SK-N-SH (cell line): ENCODE measurements around the gene TMEM132D. TPM values are rescaled to one million over a fixed set of nuclear protein-coding genes. Genes with fewer than 3 reads are reported as not detected.

Experiments used
- CTCF ChIA-PET: fragments of 300-600, 350-600 bp; formaldehyde crosslinking; extraction: SDS; loops from one replicate; lab custom pipeline; 2021; lab: Yijun Ruan, JAX
- POLR2A ChIA-PET: fragments of 350-600 bp; sonication (Branson Sonifier 250); formaldehyde crosslinking; extraction: SDS; loops from one replicate; lab custom pipeline; 2020; ENCODE audit warnings: antibody characterized with exemption, inconsistent platforms; lab: Yijun Ruan, JAX
- DNase-seq: peaks from one replicate; pipeline ENCODE4 v3.0.0; 2012
- H2AFZ ChIP-seq: fragments of 200-600 bp; sonication (generic); 2 replicates; pipeline ENCODE4 v1.8.1; 2016; ENCODE audit warnings: antibody characterized with exemption, mild to moderate bottlenecking, low read depth
- H3F3A ChIP-seq: fragments of 200-600 bp; sonication (generic); replicated peaks from 2 replicates; pipeline ENCODE3; 2016; ENCODE audit warnings: antibody characterized with exemption, mild to moderate bottlenecking; ENCODE audit not compliant: insufficient read depth
- H3K27ac ChIP-seq, 2 experiments: fragments of 200-500 bp in 1 of 2; fragments of 200-600 bp in 1 of 2; sonication (Bioruptor generic) in 1 of 2; sonication (generic), shearing (Covaris generic) in 1 of 2; 2 replicates each; pipeline versions ENCODE4 v1.5.1 to v1.6.1; 2014 to 2016; ENCODE audit warnings: low read depth in 2 of 2, inconsistent platforms in 1 of 2, low read length in 1 of 2, mild to moderate bottlenecking in 1 of 2, mixed read lengths in 1 of 2
- H3K27me3 ChIP-seq: fragments of 200-600 bp; sonication (generic), shearing (Covaris generic); 2 replicates; pipeline ENCODE4 v1.6.1; 2016; ENCODE audit warnings: mixed run types; ENCODE audit not compliant: insufficient read depth
- H3K36me3 ChIP-seq, 2 experiments: fragments of 200-500 bp in 1 of 2; fragments of 200-600 bp in 1 of 2; sonication (Bioruptor generic) in 1 of 2; sonication (generic) in 1 of 2; replicated peaks in 1 of 2; 2 replicates each; pipeline versions ENCODE3 to v1.5.1; 2014 to 2016; ENCODE audit warnings: low read length in 1 of 2, mild to moderate bottlenecking in 1 of 2; ENCODE audit not compliant: insufficient read depth in 2 of 2, control insufficient read depth in 1 of 2
- H3K4me1 ChIP-seq, 2 experiments: fragments of 200-500 bp in 1 of 2; fragments of 200-600 bp in 1 of 2; sonication (Bioruptor generic) in 1 of 2; sonication (generic), shearing (Covaris generic) in 1 of 2; 2 replicates each; pipeline versions ENCODE4 v1.5.1 to v1.6.1; 2014 to 2016; ENCODE audit warnings: low read depth in 1 of 2, low read length in 1 of 2, mixed run types in 1 of 2; ENCODE audit not compliant: insufficient read depth in 2 of 2, control insufficient read depth in 1 of 2
- H3K4me2 ChIP-seq: fragments of 200-600 bp; sonication (generic), shearing (Covaris generic); 2 replicates; pipeline ENCODE4 v1.6.1; 2017; ENCODE audit warnings: mixed run types
- H3K4me3 ChIP-seq, 2 experiments: fragments of 200-500 bp in 1 of 2; fragments of 200-600 bp in 1 of 2; sonication (Bioruptor generic) in 1 of 2; sonication (generic), shearing (Covaris generic) in 1 of 2; 2 replicates each; pipeline versions ENCODE4 v1.5.1 to v1.8.1; 2014 to 2016; ENCODE audit warnings: low read depth in 2 of 2, inconsistent platforms in 1 of 2, low read length in 1 of 2, mild to moderate bottlenecking in 1 of 2, mixed read lengths in 1 of 2, moderate library complexity in 1 of 2
- H3K79me2 ChIP-seq: fragments of 200-600 bp; sonication (generic); 2 replicates; pipeline ENCODE4 v1.8.1; 2017; ENCODE audit warnings: mild to moderate bottlenecking; ENCODE audit not compliant: insufficient read depth
- H3K9ac ChIP-seq: fragments of 200-600 bp; sonication (generic); 2 replicates; pipeline ENCODE4 v1.6.1; 2017; ENCODE audit warnings: mixed run types
- H3K9me2 ChIP-seq: fragments of 200-600 bp; sonication (generic); 2 replicates; pipeline ENCODE4 v1.6.1; 2017; ENCODE audit warnings: mixed run types
- H3K9me3 ChIP-seq: fragments of 200-600 bp; sonication (generic); 2 replicates; pipeline ENCODE4 v1.6.1; 2017; ENCODE audit warnings: mixed run types, mild to moderate bottlenecking, moderate library complexity
- H4K20me1 ChIP-seq: fragments of 200-600 bp; sonication (generic); 2 replicates; pipeline ENCODE4 v1.6.1; 2017; ENCODE audit warnings: mild to moderate bottlenecking, mixed run types; ENCODE audit not compliant: insufficient read depth
- CTCF ChIP-seq: fragments of 200-600 bp; sonication (generic); IDR thresholded peaks from 2 replicates; pipeline ENCODE4 v1.6.1; 2017; ENCODE audit warnings: antibody characterized with exemption, mild to moderate bottlenecking, moderate library complexity
- FOSL2 ChIP-seq: IDR thresholded peaks from 2 replicates; pipeline ENCODE4 v1.4.0; 2012; ENCODE audit warnings: low read depth, mild to moderate bottlenecking, moderate library complexity, borderline replicate concordance
- FOXJ3 ChIP-seq: sonication (generic); formaldehyde crosslinking; IDR thresholded peaks from 2 replicates; pipeline ENCODE4 v1.5.1; 2020; ENCODE audit warnings: mild to moderate bottlenecking, missing genetic modification reagents
- MAX ChIP-seq: IDR thresholded peaks from 2 replicates; pipeline ENCODE4 v1.4.0; 2012; ENCODE audit warnings: low read depth
- MEF2A ChIP-seq: IDR thresholded peaks from 2 replicates; pipeline ENCODE4 v1.4.0; 2012; ENCODE audit warnings: low read depth, borderline replicate concordance
- NFIC ChIP-seq: IDR thresholded peaks from 2 replicates; pipeline ENCODE4 v1.4.0; 2012; ENCODE audit warnings: borderline replicate concordance
- RAD21 ChIP-seq: IDR thresholded peaks from 2 replicates; pipeline ENCODE4 v1.6.1; 2012; ENCODE audit warnings: mild to moderate bottlenecking, low read length
- RFX5 ChIP-seq: IDR thresholded peaks from 2 replicates; pipeline ENCODE4 v1.6.1; 2012; ENCODE audit warnings: mild to moderate bottlenecking, improper control_type of control experiment, low read length
- SIN3A ChIP-seq: IDR thresholded peaks from 2 replicates; pipeline ENCODE4 v1.6.1; 2012; ENCODE audit warnings: low read depth, mild to moderate bottlenecking, low read length, moderate library complexity, borderline replicate concordance
- TAF1 ChIP-seq: IDR thresholded peaks from 2 replicates; pipeline ENCODE4 v1.6.1; 2012; ENCODE audit warnings: low read depth, mild to moderate bottlenecking, low read length, moderate library complexity, borderline replicate concordance
- TCF12 ChIP-seq: IDR thresholded peaks from 2 replicates; pipeline ENCODE4 v1.4.0; 2012
- TEAD4 ChIP-seq: IDR thresholded peaks from 2 replicates; pipeline ENCODE4 v1.4.0; 2012; ENCODE audit warnings: mild to moderate bottlenecking, borderline replicate concordance; ENCODE audit not compliant: insufficient read depth
- USF1 ChIP-seq: IDR thresholded peaks from 2 replicates; pipeline ENCODE4 v1.4.0; 2012; ENCODE audit warnings: low read depth, borderline replicate concordance
- YY1 ChIP-seq: IDR thresholded peaks from 2 replicates; pipeline ENCODE4 v1.4.0; 2012; ENCODE audit warnings: low read depth, mild to moderate bottlenecking
- ZBTB33 ChIP-seq: IDR thresholded peaks from 2 replicates; pipeline ENCODE4 v1.4.0; 2012; ENCODE audit warnings: low read depth, borderline replicate concordance
- WGBS: methylation state at CpG from one replicate; pipeline ENCODE4 v1.1.6; 2017; ENCODE audit warnings: low lambda C conversion rate; 5-methylcytosine and 5-hydroxymethylcytosine counted together
- polyA plus RNA-seq, 3 experiments: library from polyadenylated mRNA; depleted of rRNA; stranded (reverse); fragments of >200 nt; gene quantifications; 2 replicates each; pipeline ENCODE4 v1.2.3, GENCODE V29; 2012

The TMEM132D gene
- polyA plus RNA-seq, 1 of the 3 experiments (the other 2 are of a cell fraction) = not detected

- ChIA-PET CTCF (no interaction called here), POLR2A (no interaction called here)
- Histone ChIP-seq H3K4me3 (no peak overlapping the region), H2AFZ (no peak overlapping the region), H3K4me2 (no peak overlapping the region), H3K79me2 (no peaks in the 10 kb centered on the region), H3K9me2 (no peaks in the 10 kb centered on the region), H3K4me1 (no peaks in the 10 kb centered on the region), H4K20me1 (no peaks in the 10 kb centered on the region), H3K9me3 (no peaks in the 10 kb centered on the region), H3K36me3 (no peaks in the 10 kb centered on the region), H3K27me3 (no peaks in the 10 kb centered on the region), H3K27ac (no peak overlapping the region), H3K9ac (no peak overlapping the region), H3F3A (no peaks in the 10 kb centered on the region)
- 52% methylated on average over 7 of the region's 7 CpGs for WGBS
- no peak for DNase-seq
- TF ChIP-seq RFX5 (no peak), FOXJ3 (CRISPR knock-in tag) (no peak), MAX (no peak), CTCF (no peak), ZBTB33 (no peak), TCF12 (no peak), USF1 (no peak), YY1 (no peak), SIN3A (no peak), RAD21 (no peak), FOSL2 (no peak)
Measured at GRCh38 chr12:129102233-129102632, 801.6 kb downstream of the TMEM132D start.

GRCh38 chr12:129101816-129102215, 802.0 kb downstream of the TMEM132D start:
- H3K4me3 ChIP-seq = no peak overlapping the region
- no peak overlapping the region for H3K27ac ChIP-seq
- H3K9me3 ChIP-seq = no peaks in the 10 kb centered on the region
- no peaks in the 10 kb centered on the region for H3F3A ChIP-seq
- H3K9me2 ChIP-seq = no peaks in the 10 kb centered on the region
- POLR2A ChIA-PET = no interaction called here
- 42% methylated on average over 5 of the region's 5 CpGs for WGBS
- no peaks in the 10 kb centered on the region for H3K4me1 ChIP-seq
- CTCF ChIA-PET = no interaction called here
- no peaks in the 10 kb centered on the region for H3K27me3 ChIP-seq
- TF ChIP-seq MEF2A (no peak), NFIC (no peak), TEAD4 (no peak), RAD21 (no peak), TAF1 (no peak)
- TF ChIP-seq, all 33 proteins: peak for 0
- DNase-seq = no peak
- no peak overlapping the region for H3K9ac ChIP-seq
- H2AFZ ChIP-seq = no peak overlapping the region
- no peak overlapping the region for H3K4me2 ChIP-seq
- no peaks in the 10 kb centered on the region for H3K36me3 ChIP-seq
- H3K79me2 ChIP-seq = no peaks in the 10 kb centered on the region
- no peaks in the 10 kb centered on the region for H4K20me1 ChIP-seq
